GM18858 (cell line): ENCODE measurements around the gene ZRSR2.
A peak's percentile ranks its signal among the peaks of the same experiment; 100 is the strongest.

Experiments
- ATAC-seq: cut with Tn5 transposase; IDR thresholded peaks from one replicate; pipeline ENCODE4 v1.9.1; 2021; ENCODE audit not compliant: unreplicated experiment

The ZRSR2 gene

DNA sequence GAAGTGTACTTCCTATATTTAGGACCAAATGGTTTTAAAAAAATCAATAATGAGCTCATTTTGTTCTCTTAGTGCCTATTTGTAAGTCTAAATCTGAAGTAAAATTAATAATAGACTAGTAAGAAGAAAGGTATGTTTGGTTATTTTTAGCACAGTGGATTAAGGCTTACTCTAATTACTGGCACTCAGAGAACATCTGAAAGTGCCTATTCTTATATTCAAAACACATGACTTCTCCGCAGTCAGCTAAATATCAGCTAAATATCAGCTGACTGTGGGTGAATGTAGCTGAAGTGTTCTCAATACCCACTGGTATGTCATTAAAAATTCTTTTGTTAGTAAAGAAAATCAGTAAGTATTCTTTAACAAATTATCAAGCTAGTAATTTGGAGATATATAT lies 58.3 kb downstream of the ZRSR2 start:
- no peak for ATAC-seq

DNA sequence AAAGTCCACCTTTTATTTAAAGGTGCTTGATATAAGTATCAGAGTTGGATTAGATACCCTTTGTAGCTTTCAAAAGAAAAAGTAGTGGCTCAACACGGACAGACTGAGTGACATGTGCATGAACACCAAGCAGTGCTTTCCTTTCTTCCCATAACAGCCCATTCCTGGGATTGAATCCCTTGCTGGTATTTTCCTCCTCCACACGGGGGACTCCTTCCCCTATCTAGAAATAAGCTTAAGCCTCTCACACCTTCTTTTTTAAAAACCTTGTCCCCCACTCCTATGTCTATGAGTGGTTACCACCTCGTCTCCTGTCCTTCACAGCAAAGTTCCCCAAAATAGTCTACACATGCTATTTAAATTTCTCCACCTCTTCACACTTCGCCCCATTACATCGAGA lies 59.3 kb downstream of the ZRSR2 start:
- ATAC-seq = no peak

DNA sequence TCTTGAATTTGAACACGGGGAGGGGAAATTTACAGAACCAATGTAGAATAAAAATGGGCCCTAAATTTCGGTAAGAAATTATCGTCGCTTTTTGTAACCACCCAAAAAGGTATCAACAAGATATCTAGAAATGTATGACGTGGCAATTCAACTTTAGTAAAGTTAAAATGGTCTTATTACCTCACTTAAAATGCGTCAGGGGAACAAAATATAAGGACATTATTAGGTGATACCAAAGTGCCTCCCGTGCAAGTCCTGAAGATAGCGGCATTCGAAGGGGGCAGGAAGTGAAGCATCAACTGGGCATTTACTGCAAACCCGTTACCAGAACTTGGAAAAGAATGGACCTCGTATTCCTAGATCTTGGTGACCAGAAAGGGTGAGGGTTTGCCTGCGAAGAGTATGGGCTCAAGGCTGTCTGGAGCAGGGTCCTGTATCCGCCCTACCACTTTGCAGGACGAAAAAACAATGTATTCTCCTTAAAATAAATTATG lies 63.3 kb downstream of the ZRSR2 start:
- no peak for ATAC-seq

DNA sequence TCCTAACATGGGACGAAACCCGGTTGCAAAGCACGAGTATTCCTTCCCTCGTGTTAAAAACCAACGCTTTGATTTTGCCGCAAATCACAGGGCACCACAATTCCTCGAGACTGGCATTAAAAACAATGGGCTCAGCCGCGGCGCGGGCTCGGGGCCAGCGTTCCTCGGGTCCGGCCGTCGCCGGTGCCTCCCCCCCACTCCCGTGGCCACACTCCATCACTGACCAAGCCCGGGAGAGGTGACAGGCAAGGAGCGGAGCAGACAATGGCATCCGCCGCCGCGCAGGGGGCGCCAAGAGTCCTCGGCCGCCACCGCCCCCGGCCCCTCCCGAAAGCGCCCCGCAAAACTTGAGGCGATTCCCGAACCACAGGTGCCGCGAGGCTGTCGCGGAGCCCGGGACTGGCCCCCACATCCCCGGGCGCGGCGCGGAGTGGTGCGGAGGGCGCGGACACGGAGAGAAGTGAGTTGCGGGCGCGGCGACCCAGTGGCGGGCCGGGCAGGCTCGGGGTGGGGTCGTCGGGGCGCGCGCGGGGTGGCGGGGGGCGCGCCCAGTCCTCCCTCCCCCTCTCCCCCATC lies 63.9 kb downstream of the ZRSR2 start:
- ATAC-seq = peak; percentile 10

DNA sequence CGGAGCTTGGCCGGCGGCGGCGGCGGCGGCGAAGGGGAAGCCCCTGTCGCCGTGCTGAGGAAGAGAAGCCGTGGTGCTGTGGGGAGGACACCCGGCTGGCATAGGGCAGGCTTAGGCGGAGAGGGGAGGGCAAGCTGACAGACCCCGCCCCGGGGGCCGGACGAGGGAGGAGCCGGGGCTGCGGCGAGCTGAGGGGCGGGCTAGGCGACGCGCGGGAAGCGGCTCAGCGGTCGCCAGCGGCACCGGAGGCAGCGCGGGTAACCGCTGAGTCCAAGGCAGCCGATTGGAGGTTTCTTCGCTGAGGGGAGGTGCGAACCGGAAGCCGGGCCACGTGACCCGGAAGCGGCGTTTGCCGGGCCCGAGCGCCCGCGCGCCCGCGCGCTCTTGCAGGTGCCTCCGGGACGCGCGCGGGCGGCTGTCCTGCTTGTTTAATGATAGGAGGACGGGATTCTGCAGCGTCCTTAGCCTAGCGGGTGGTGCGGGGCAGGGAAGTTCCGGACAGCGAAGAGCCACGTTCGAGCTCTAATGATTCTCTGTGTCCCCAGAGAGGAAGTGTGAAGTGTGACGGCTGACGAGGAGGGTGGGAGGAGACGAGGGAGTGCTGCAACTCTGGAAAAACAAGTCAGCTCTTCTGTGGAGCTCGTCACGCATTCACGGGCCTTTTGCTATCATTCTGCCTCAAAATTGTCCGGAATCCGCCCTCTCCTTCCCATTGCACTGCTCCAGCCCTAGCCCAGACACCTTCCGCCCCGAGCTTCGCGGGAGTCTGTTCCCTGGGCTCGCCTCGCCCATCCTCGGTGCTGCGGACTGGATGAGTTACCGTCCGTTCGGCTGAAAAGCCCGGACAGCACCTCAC lies 64.7 kb downstream of the ZRSR2 start, which contains the start of gene AP1S2:
Gene AP1S2, minus strand, starts transcription at position 102 of the 856 bp plus-strand sequence. CDS start 2,289 bp downstream, outside the sequence.
- ATAC-seq = peak; percentile 87

DNA sequence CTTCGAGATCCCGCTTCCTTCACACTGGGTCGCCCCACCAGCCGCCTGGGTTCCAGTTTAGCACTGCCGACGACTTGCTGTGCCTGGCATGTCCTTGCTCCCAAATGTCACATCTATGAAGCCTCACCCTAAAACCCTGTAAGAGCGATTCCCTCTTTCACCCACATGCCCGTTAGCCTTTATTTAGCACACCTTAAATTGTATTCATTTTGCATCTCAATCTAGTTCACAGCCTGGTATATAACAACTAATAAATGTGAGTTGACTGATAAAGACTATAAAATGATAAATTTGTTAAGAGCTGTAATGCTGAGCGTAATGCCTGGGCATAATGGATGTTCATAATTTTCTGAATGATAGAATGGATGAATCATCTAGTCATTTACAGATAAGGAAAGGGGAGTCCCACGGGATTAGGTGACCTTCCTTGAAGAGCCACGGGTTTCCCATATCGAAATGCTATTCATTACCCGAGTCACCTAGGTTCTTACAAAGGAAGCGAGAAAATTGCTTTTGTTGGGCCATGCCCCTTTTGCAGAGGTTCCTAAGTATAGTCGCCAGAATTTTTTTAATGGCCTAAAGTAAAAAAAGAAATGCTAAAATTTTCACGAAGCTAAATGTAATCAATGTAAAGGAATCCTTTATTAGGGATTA lies 65.4 kb downstream of the ZRSR2 start:
- no peak for ATAC-seq

DNA sequence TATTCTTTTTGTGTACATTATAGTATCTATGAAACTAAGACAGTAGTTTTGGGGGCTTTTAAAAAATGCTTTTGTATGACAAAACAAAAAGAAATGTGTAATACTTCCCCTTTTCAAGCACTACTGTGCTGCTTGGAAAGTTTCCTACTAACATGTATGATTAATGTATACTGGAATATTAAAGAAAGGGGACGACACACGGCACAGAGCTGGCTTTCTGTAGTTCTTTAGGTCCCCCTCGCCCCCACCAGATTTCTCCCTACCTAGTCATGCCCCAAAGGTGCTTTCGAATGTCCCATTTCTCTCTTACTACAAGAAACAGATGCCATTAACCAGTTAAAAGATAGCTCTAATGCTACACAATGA lies 65.9 kb downstream of the ZRSR2 start:
- ATAC-seq = no peak

DNA sequence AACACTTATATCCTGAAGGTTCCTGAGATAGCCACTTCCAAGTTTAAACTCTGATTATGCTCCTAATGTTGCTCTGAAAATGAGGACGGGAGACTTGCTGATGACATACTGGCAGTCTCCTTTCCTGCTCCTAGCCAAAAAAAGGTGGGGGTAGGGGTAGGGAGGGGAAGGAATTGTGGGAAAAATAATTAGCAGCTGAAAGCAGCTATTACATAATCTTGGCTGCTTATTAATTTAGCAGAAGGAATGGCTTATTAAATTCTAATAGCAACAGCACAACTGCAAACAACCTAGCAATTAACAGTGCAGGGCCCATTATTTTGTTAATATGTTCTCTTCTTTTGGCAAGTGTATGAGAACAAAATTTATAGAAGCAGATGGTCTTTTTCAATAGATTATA lies 66.4 kb downstream of the ZRSR2 start:
- ATAC-seq = no peak

DNA sequence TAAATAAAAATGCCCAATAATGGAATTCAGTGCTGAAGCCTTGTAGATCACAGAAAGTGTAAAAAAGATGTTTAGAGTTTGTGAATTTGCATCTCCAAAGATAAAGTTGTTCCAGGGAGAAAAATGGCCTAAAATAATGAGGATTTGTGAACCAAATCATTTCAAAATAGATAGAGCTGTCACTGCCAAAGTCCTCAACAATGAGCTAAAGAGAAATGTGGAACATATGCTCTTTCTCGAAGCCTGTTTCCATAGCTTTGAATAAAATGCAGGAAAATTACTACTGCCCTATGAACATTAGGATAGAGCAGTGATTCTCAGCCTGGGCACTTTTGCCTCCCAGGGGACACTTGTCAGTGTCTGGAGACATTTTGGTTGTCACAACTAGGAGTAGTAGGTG lies 67.8 kb downstream of the ZRSR2 start:
- ATAC-seq = no peak

DNA sequence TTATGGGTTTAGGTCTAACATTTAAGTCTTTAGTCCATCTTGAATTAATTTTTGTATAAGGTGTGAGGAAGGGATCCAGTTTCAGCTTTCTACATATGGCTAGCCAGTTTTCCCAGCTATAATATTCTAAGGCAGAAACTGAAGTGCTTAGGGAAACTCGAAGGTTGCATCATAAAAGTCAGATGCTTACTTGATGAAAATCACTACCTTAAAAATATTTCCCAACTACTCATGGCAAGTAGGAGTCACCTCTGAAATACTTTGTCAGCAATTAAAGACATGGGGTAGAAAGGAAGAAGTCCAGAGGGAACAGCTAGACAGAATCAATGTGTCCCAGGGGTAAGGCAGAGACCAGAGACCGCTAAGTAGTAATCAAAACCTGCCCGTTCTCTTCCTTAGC lies 70.6 kb downstream of the ZRSR2 start:
- no peak for ATAC-seq

DNA sequence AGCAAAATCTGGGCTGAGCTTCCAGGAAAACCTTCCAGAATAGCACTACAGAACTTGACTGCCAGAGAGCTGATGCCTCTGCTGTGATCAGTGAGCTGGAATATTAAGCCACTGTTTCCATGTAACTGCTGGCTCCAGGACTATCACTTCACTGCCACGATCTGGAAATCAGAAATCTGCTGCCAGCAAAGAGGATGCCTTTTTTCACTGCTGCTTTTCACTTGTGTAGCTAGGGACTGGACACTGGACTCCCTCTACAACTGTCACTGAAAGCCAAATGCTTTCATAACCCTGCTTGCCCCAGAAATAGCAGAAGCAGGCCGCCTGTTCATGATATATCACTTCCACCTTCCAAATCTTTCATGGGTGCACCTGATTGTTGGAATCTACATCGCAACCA lies 73.7 kb downstream of the ZRSR2 start:
- ATAC-seq = no peak

DNA sequence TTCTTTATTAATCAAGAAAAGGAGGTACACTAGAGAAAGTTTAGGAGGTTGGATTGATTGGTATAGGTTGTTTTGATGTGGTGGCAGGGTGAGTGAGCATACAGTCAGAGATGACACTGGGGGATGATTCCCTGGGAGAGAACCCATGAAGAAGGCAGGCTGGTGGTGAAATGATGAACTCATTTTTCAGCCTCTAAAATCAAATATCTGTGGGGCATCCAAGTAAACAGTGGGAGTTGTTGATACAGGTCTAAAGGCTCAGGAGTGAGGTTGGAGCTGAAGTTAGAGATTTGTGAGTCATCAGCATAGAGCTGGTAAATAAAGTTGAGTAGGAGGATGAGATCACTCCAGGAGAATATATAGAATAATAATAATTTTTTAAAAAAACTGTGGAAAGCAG lies 74.3 kb downstream of the ZRSR2 start:
- ATAC-seq = no peak

DNA sequence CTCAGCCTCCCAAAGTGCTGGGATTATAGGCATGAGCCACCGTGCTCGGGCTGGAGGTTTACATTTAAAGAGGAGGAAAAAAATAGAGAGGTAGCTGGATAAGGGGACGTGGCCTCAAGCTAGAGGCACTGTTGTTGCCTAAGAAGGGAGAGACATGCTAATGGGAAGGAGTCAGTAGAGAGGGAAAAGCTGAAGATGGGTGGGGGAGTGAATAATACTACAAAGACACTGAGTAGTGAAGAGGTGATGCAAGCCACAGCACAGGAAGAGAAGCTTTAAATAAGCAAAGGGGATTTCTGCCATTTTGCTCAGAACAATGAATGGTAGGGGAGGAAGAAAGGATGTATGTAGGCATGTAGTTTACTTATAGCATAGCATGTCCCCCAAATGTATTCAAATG lies 75.9 kb downstream of the ZRSR2 start:
- ATAC-seq = no peak

DNA sequence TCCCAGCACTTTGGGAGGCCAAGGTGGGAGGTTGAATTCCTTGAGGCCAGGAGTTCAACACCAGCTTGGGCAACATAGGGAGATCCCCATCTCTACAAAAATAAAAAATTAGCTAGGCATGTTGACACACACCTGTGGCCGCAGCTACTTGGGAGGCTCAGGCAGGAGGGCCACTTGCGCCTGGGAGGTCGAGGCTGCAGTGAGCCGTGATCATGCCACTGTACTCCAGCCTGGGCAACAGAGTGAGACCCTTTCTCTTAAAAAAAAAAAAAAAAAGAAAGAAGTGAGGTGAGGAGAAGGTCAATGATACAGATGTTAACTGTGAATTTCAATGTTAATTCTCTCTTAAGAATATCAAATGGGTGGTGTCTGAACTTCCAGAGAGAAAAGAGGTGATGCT lies 79.4 kb downstream of the ZRSR2 start:
- ATAC-seq = no peak

DNA sequence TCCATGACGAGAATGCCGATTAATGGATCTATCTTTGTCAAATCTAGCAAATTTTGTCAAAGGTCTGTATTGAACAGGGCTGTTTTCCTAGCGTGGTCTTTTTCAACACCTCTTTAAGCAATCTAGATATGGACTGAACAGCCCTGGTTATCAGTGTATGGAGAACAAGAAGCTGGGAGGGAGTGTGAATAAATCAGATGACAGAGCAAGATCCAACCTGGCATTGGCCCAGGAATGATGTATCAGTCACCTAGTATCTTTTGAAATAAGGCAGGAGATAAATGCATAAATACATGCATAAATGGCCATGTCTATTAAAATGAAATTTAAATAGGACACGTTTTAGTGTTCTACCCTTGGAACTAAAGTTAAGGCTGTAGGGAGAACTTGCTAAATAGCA lies 80.0 kb downstream of the ZRSR2 start:
- no peak for ATAC-seq
